GM19240 (cell line): ENCODE measurements around the gene TMEM128.
"Not testable (repeated sequence)": the region's sequence is repeated elsewhere in the genome, so short reads cannot be mapped to it uniquely, and the experiment has no call there.

ENCODE experiments used
- DNase-seq: peaks from one replicate; pipeline ENCODE4 v3.0.0; 2011; ENCODE audit warnings: low spot score; ENCODE audit not compliant: insufficient read length

Gene TMEM128

DNA sequence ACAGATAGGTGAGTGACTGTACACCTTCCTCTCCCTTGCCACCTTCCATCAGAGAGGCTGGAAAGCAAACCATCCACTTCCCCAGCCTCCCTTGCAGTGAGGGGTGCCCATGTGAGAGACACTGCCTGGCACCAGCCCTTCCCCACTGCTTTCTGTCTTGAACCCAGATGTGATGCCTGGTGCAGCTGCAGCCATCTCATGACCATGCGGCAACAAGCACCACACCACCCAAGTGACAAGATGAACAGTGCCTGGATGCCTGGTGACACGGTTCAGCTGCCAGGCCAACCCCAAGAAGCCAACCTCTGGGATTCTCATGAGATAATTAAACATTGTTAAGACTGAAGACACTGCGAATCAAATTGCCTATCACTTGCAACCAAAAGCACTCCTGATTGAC lies 52.7 kb downstream of the TMEM128 start:
- DNase-seq: no peak

- not testable (repeated sequence) for DNase-seq
Observed at GRCh38 chr4:4188557-4188956, 59.5 kb downstream of the TMEM128 start.
